IMR-90 (cell line): ENCODE results near the gene CLDN18.

ENCODE experiments used
- CEBPB ChIP-seq: IDR thresholded peaks from 2 replicates; pipeline ENCODE4 v1.6.1; 2012; ENCODE audit warnings: low read depth, low read length, improper control_type of control experiment
- MAFK ChIP-seq: IDR thresholded peaks from 2 replicates; pipeline ENCODE4 v1.6.1; 2012; ENCODE audit warnings: low read depth, low read length, improper control_type of control experiment
- POLR2A ChIP-seq: IDR thresholded peaks from 2 replicates; pipeline ENCODE4 v1.6.1; 2012; ENCODE audit warnings: mild to moderate bottlenecking, low read depth, low read length
- RAD21 ChIP-seq: IDR thresholded peaks from 2 replicates; pipeline ENCODE4 v1.6.1; 2012; ENCODE audit warnings: low read length, improper control_type of control experiment
- TF ChIP-seq, protein P1 (sequence below): fragments of 150-350 bp; IDR thresholded peaks from 2 replicates; pipeline ENCODE4 v1.6.1; 2016; ENCODE audit warnings: low read depth, mild to moderate bottlenecking, low read length, moderate library complexity, borderline replicate concordance

DNA sequence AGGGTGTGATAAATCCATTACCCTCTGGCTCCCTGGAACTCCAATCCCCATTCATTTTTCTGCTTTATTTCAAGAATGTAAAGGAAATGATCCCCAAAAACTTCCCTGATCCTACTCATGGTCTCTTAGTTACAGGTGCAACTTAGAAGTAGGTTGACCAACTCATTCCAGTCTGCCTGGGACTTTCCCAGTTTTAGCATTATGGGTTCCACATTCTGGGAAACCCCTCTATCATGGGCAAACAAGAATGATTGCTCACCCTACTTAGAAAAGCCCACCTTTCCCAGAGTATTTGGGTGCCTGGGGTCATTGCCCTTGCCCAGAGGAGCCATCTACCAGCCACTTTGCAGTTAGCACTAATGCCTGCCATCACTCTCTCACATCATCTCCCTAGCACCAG lies 15.6 kb downstream of the CLDN18 start:
- TF ChIP-seq, protein P1, sequence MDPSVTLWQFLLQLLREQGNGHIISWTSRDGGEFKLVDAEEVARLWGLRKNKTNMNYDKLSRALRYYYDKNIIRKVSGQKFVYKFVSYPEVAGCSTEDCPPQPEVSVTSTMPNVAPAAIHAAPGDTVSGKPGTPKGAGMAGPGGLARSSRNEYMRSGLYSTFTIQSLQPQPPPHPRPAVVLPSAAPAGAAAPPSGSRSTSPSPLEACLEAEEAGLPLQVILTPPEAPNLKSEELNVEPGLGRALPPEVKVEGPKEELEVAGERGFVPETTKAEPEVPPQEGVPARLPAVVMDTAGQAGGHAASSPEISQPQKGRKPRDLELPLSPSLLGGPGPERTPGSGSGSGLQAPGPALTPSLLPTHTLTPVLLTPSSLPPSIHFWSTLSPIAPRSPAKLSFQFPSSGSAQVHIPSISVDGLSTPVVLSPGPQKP: no peak
- no peak for TF ChIP-seq RAD21
- TF ChIP-seq CEBPB: no peak
- no peak for TF ChIP-seq MAFK
- TF ChIP-seq POLR2A: no peak
